ENCODE results near the gene MYBBP1A.

The MYBBP1A gene

GRCh38 chr17:4588391-4588790, 33.2 kb upstream of the MYBBP1A start:
- TF ChIP-seq CTCF (IDR thresholded peaks at IDR 0.05; ENCODE audit: extremely low read depth, insufficient read depth, missing control alignments) = no peak
- in situ Hi-C loops (cut with MboI; ENCODE audit: low pct_unique_long_range_greater_than_20kb, low sequenced_read_pairs, unreplicated experiment) = no loop called here
- no peak for DNase-seq (ENCODE audit: low spot score)

- no peak for DNase-seq (ENCODE audit: low spot score)
- no peak for TF ChIP-seq CTCF (IDR thresholded peaks at IDR 0.05; ENCODE audit: extremely low read depth, insufficient read depth, missing control alignments)
- in situ Hi-C loops (cut with MboI; ENCODE audit: low pct_unique_long_range_greater_than_20kb, low sequenced_read_pairs, unreplicated experiment) = no loop called here
These were observed 32.6 kb upstream of the MYBBP1A start for GRCh38 chr17:4587803-4588202.

- no peak for DNase-seq (ENCODE audit: low spot score)
- in situ Hi-C loops (cut with MboI; ENCODE audit: low pct_unique_long_range_greater_than_20kb, low sequenced_read_pairs, unreplicated experiment) = no loop called here
- TF ChIP-seq CTCF (IDR thresholded peaks at IDR 0.05; ENCODE audit: extremely low read depth, insufficient read depth, missing control alignments) = no peak
These were observed 32.0 kb upstream of the MYBBP1A start for GRCh38 chr17:4587195-4587594.

- in situ Hi-C loops (cut with MboI; ENCODE audit: low pct_unique_long_range_greater_than_20kb, low sequenced_read_pairs, unreplicated experiment) = no loop called here
- DNase-seq (ENCODE audit: low spot score) = no peak
These were observed 30.9 kb upstream of the MYBBP1A start for GRCh38 chr17:4586043-4586442.

GRCh38 chr17:4585638-4585994, 30.4 kb upstream of the MYBBP1A start:
- in situ Hi-C loops (cut with MboI; ENCODE audit: low pct_unique_long_range_greater_than_20kb, low sequenced_read_pairs, unreplicated experiment) = no loop called here
- no peak for TF ChIP-seq CTCF (IDR thresholded peaks at IDR 0.05; ENCODE audit: extremely low read depth, insufficient read depth, missing control alignments)

More at GRCh38 chr17:4586043-4586442, 30.9 kb upstream of the MYBBP1A start:
- no peak for TF ChIP-seq CTCF (IDR thresholded peaks at IDR 0.05; ENCODE audit: extremely low read depth, insufficient read depth, missing control alignments)

GRCh38 chr17:4584917-4585637, 29.9 kb upstream of the MYBBP1A start:
- no peak for TF ChIP-seq CTCF (IDR thresholded peaks at IDR 0.05; ENCODE audit: extremely low read depth, insufficient read depth, missing control alignments)
- in situ Hi-C loops (cut with MboI; ENCODE audit: low pct_unique_long_range_greater_than_20kb, low sequenced_read_pairs, unreplicated experiment) = no loop called here
- DNase-seq (ENCODE audit: low spot score) = no peak

More at GRCh38 chr17:4585638-4585994, 30.4 kb upstream of the MYBBP1A start:
- DNase-seq (ENCODE audit: low spot score) = no peak
